ENCODE measurements around the gene GUCA2A. TPM values are rescaled to one million over a fixed set of nuclear protein-coding genes. Genes with fewer than 3 reads are reported as not detected.

Gene GUCA2A
- total RNA-seq, 2 experiments from 2014 or later: not detected

- TF ChIP-seq CTCF (conservative IDR thresholded peaks at IDR 0.05; ENCODE audit: low read length): no peak
- no peak for TF ChIP-seq EZH2phosphoT487 (IDR thresholded peaks at IDR 0.05; ENCODE audit: borderline replicate concordance, low read depth, low read length)
- H3K4me1 ChIP-seq (ENCODE audit: insufficient read depth, low read length, poor library complexity, severe bottlenecking): no peaks in the 10 kb centered on the region
- CTCF ChIA-PET (ENCODE audit: unreplicated experiment): no interaction called here
- BruUV-seq (replicated peaks): no TSS peak
- no peaks in the 10 kb centered on the region for H3K9me2 ChIP-seq (ENCODE audit: insufficient read depth, low read length)
- no peak overlapping the region for H2AFZ ChIP-seq (ENCODE audit: low read length)
- H3K36me3 ChIP-seq (ENCODE audit: insufficient read depth, low read length): peaks cover 61% of the 10 kb centered on the region
- 0 out of 2 replicates have a peak, but pooled peaks cover 12% of the 10 kb centered on the region for H3K9me3 ChIP-seq (ENCODE audit: low read length)
- H4K20me1 ChIP-seq (ENCODE audit: insufficient read depth, low read length): no peaks in the 10 kb centered on the region
- DNase-seq (ENCODE audit: low spot score): no peak
- no peaks in the 10 kb centered on the region for H3K79me2 ChIP-seq (ENCODE audit: insufficient read depth, low read depth, low read length)
- H3K4me2 ChIP-seq (ENCODE audit: low read length): no peak overlapping the region
- H3K4me3 ChIP-seq (ENCODE audit: low read depth, low read length, poor library complexity, severe bottlenecking): no peak overlapping the region
- no peak overlapping the region for H3K27ac ChIP-seq (ENCODE audit: low read depth, low read length, poor library complexity, severe bottlenecking)
- POLR2A ChIA-PET: no interaction called here
- intact Hi-C loops (cut with micrococcal nuclease; ENCODE audit: unreplicated experiment): no loop called here
Measured at GRCh38 chr1:42206164-42206563, 41.6 kb upstream of the GUCA2A start.

GRCh38 chr1:42201986-42202385 lies 37.4 kb upstream of the GUCA2A start:
- Histone ChIP-seq H3K4me2 (ENCODE audit: low read length) (no peak overlapping the region), H3K4me1 (ENCODE audit: insufficient read depth, low read length, poor library complexity, severe bottlenecking) (no peaks in the 10 kb centered on the region), H4K20me1 (ENCODE audit: insufficient read depth, low read length) (no peaks in the 10 kb centered on the region), H3K9me2 (ENCODE audit: insufficient read depth, low read length) (no peaks in the 10 kb centered on the region), H3K79me2 (ENCODE audit: insufficient read depth, low read depth, low read length) (no peaks in the 10 kb centered on the region), H2AFZ (ENCODE audit: low read length) (no peak overlapping the region), H3K36me3 (ENCODE audit: insufficient read depth, low read length) (peaks cover 71% of the 10 kb centered on the region), H3K27ac (ENCODE audit: low read depth, low read length, poor library complexity, severe bottlenecking) (no peak overlapping the region), H3K4me3 (ENCODE audit: low read depth, low read length, poor library complexity, severe bottlenecking) (no peak overlapping the region), H3K9me3 (ENCODE audit: low read length) (0 out of 2 replicates have a peak, but pooled peaks cover 12% of the 10 kb centered on the region)
- intact Hi-C loops (cut with micrococcal nuclease; ENCODE audit: unreplicated experiment): no loop called here
- ChIA-PET CTCF (ENCODE audit: unreplicated experiment) (no interaction called here), POLR2A (interaction anchor here (1.4 to 1.6 kb wide), 2 partner anchors 8 to 10 kb away, joined by 3 read pairs; no protein-coding TSS in a partner anchor)
- DNase-seq (ENCODE audit: low spot score): no peak
- no peak for TF ChIP-seq EZH2phosphoT487 (IDR thresholded peaks at IDR 0.05; ENCODE audit: borderline replicate concordance, low read depth, low read length)
- no TSS peak for BruUV-seq (replicated peaks)

GRCh38 chr1:42198251-42198650 lies 33.7 kb upstream of the GUCA2A start:
- Histone ChIP-seq H3K4me3 (ENCODE audit: low read depth, low read length, poor library complexity, severe bottlenecking) (no peak overlapping the region), H2AFZ (ENCODE audit: low read length) (no peak overlapping the region), H3K9me3 (ENCODE audit: low read length) (0 out of 2 replicates have a peak, but pooled peaks cover 12% of the 10 kb centered on the region), H3K4me1 (ENCODE audit: insufficient read depth, low read length, poor library complexity, severe bottlenecking) (no peaks in the 10 kb centered on the region), H3K27ac (ENCODE audit: low read depth, low read length, poor library complexity, severe bottlenecking) (no peak overlapping the region), H3K4me2 (ENCODE audit: low read length) (no peak overlapping the region), H3K36me3 (ENCODE audit: insufficient read depth, low read length) (peaks cover 77% of the 10 kb centered on the region), H4K20me1 (ENCODE audit: insufficient read depth, low read length) (no peaks in the 10 kb centered on the region), H3K9me2 (ENCODE audit: insufficient read depth, low read length) (no peaks in the 10 kb centered on the region), H3K79me2 (ENCODE audit: insufficient read depth, low read depth, low read length) (no peaks in the 10 kb centered on the region)
- POLR2A ChIA-PET: no interaction called here
- CTCF ChIA-PET (ENCODE audit: unreplicated experiment): no interaction called here
- intact Hi-C loops (cut with micrococcal nuclease; ENCODE audit: unreplicated experiment): no loop called here
- DNase-seq (ENCODE audit: low spot score): no peak
- TF ChIP-seq CTCF (conservative IDR thresholded peaks at IDR 0.05; ENCODE audit: low read length) (no peak), EZH2phosphoT487 (IDR thresholded peaks at IDR 0.05; ENCODE audit: borderline replicate concordance, low read depth, low read length) (no peak)
- no TSS peak for BruUV-seq (replicated peaks)
